Hepatocyte (in vitro differentiated cells): ENCODE data around the gene HSPBAP1. TPM values are rescaled to one million over a fixed set of nuclear protein-coding genes. Genes with fewer than 3 reads are reported as not detected.

Experiments used
- DNase-seq: peaks from one replicate; pipeline ENCODE4 v3.0.0-alpha.2; 2016; ENCODE audit warnings: low spot score
- H2AFZ ChIP-seq: fragments of 200-600 bp; sonication (generic); 2 replicates; pipeline ENCODE4 v1.6.0; 2016; ENCODE audit warnings: antibody characterized with exemption, mild to moderate bottlenecking
- H3K27ac ChIP-seq: fragments of 200-600 bp; sonication (generic); 2 replicates; pipeline ENCODE4 v1.5.1; 2016; ENCODE audit warnings: mild to moderate bottlenecking
- H3K27me3 ChIP-seq: fragments of 200-600 bp; sonication (generic); 2 replicates; pipeline ENCODE4 v1.6.1; 2016
- H3K36me3 ChIP-seq: fragments of 200-600 bp; sonication (generic); replicated peaks from 2 replicates; pipeline ENCODE4 v1.5.1; 2016; ENCODE audit warnings: low read depth; ENCODE audit not compliant: insufficient read depth
- H3K4me1 ChIP-seq: fragments of 200-600 bp; sonication (generic); 2 replicates; pipeline ENCODE4 v1.5.1; 2016; ENCODE audit warnings: mild to moderate bottlenecking, moderate library complexity; ENCODE audit not compliant: insufficient read depth
- H3K4me2 ChIP-seq: fragments of 200-600 bp; sonication (generic); 2 replicates; pipeline ENCODE4 v1.6.0; 2016
- H3K4me3 ChIP-seq: fragments of 200-600 bp; sonication (generic); 2 replicates; pipeline ENCODE4 v1.5.1; 2016; ENCODE audit warnings: mild to moderate bottlenecking
- H3K79me2 ChIP-seq: fragments of 200-600 bp; sonication (generic); 2 replicates; pipeline ENCODE4 v1.6.0; 2017; ENCODE audit warnings: mild to moderate bottlenecking
- H3K9me2 ChIP-seq: fragments of 200-600 bp; sonication (generic); replicated peaks from 2 replicates; pipeline ENCODE4 v1.6.0; 2017; ENCODE audit warnings: mild to moderate bottlenecking; ENCODE audit not compliant: insufficient read depth
- H3K9me3 ChIP-seq: fragments of 200-600 bp; sonication (generic); 2 replicates; pipeline ENCODE4 v1.5.1; 2016; ENCODE audit warnings: low read depth, mild to moderate bottlenecking
- H4K20me1 ChIP-seq: fragments of 200-600 bp; sonication (generic); 2 replicates; pipeline ENCODE4 v1.6.0; 2016; ENCODE audit warnings: mild to moderate bottlenecking; ENCODE audit not compliant: insufficient read depth, poor library complexity, severe bottlenecking
- CTCF ChIP-seq: fragments of 200-600 bp; sonication (generic); IDR thresholded peaks from 2 replicates; pipeline ENCODE4 v1.5.1; 2016; ENCODE audit warnings: antibody characterized with exemption, mild to moderate bottlenecking; ENCODE audit not compliant: poor library complexity
- EZH2 ChIP-seq: fragments of 200-600 bp; sonication (generic); IDR thresholded peaks from 2 replicates; pipeline ENCODE4 v1.6.1; 2016; ENCODE audit warnings: antibody characterized with exemption, mild to moderate bottlenecking, borderline replicate concordance
- EZH2phosphoT487 ChIP-seq: fragments of 200-600 bp; sonication (generic); IDR thresholded peaks from one replicate; pipeline ENCODE4 v1.6.1; 2018; ENCODE audit warnings: antibody characterized with exemption, mild to moderate bottlenecking, low read depth, moderate library complexity; ENCODE audit not compliant: unreplicated experiment, severe bottlenecking
- WGBS: methylation state at CpG from one replicate; pipeline ENCODE4 v1.1.6; 2016; ENCODE audit warnings: low lambda C conversion rate; ENCODE audit errors: missing lambda C conversion rate; 5-methylcytosine and 5-hydroxymethylcytosine counted together
- polyA plus RNA-seq: library from polyadenylated mRNA; unstranded; fragments of >200 nt; fragmentation: Nextera tagmentation; extraction: Ambion mirVana; gene quantifications from 2 replicates; pipeline ENCODE4 v1.2.1, GENCODE V29; 2016
- total RNA-seq: library from RNA; depleted of rRNA; stranded (reverse); fragments of >200 nt; gene quantifications from 2 replicates; pipeline ENCODE4 v1.2.3, GENCODE V29; 2014

Gene HSPBAP1
- total and polyA plus RNA-seq, 2 experiments from 2014 or later: 6.2 to 11.0 TPM

DNA sequence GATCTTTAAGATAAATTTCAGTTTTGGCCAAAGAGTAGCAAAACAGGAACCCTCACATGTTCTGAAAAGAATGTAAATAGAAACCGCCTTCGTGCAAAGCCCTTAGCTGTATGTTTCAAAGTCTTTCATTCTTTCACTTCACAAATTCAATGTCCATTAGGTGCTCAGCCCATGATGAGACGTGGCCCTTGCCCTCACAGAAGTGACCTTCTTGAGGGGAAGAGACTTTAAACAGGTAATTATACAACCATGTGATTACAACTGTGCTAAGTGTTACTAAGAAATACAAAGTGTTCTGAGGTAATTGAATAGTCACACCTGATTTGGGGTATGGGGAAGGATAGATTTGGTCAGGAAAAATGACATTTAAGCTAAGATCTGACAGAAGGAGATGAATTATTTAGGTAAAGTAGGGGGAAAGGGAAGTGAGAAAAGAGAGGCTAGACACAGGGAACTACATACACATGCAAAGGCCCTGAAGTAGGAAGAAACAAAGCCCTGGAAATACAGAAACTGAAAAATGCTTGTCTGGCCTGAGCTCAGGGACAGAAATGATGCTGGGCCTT is 19.6 kb downstream of the HSPBAP1 start:
- H3K27ac ChIP-seq: peak overlapping the region; percentile 65
- H3K9me3 ChIP-seq: no peaks in the 10 kb centered on the region
- H3K9me2 ChIP-seq: no peaks in the 10 kb centered on the region
- H3K4me1 ChIP-seq: no peaks in the 10 kb centered on the region
- H3K4me2 ChIP-seq: no peak overlapping the region
- H3K79me2 ChIP-seq: no peaks in the 10 kb centered on the region
- DNase-seq: no peak
- 65% methylated on average over 3 of the region's 3 CpGs for WGBS
- H3K4me3 ChIP-seq: no peak overlapping the region
- TF ChIP-seq CTCF (no peak), EZH2 (no peak), EZH2phosphoT487 (no peak)
- H3K36me3 ChIP-seq: no peaks in the 10 kb centered on the region
- no peaks in the 10 kb centered on the region for H3K27me3 ChIP-seq
- no peaks in the 10 kb centered on the region for H4K20me1 ChIP-seq
- H2AFZ ChIP-seq: no peak overlapping the region

DNA sequence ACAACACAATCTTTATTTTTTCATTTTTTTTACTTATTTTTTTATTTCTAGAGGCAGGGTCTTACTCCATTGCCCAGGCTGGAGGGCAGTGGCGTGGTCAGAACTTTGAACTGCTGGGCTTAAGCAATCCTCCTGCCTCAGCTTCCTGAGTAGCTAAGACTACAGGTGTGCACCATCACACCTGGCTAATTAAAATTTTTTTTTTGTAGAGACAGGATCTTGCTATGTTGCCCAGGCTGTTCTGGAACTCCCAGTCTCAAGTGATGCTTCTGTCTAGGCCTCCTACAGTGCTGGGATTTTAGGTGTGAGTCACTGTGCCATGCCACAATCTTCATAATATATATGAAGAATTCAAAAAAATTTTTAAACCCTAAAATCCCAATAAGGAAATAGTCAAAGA is 20.8 kb downstream of the HSPBAP1 start:
- TF ChIP-seq CTCF (no peak), EZH2phosphoT487 (no peak), EZH2 (no peak)
- Histone ChIP-seq H3K9me2 (no peaks in the 10 kb centered on the region), H3K27ac (no peak overlapping the region), H3K4me3 (no peak overlapping the region), H4K20me1 (no peaks in the 10 kb centered on the region), H3K9me3 (no peaks in the 10 kb centered on the region), H3K27me3 (no peaks in the 10 kb centered on the region), H3K36me3 (no peaks in the 10 kb centered on the region), H3K79me2 (no peaks in the 10 kb centered on the region), H3K4me2 (no peak overlapping the region), H3K4me1 (no peaks in the 10 kb centered on the region), H2AFZ (no peak overlapping the region)
- DNase-seq: no peak
- 100% methylated on average over 1 of the region's 1 CpG for WGBS

GRCh38 chr3:122770521-122771202 is 23.0 kb downstream of the HSPBAP1 start:
- Histone ChIP-seq H3K9me3 (no peaks in the 10 kb centered on the region), H3K27me3 (no peaks in the 10 kb centered on the region), H3K4me1 (no peaks in the 10 kb centered on the region), H3K79me2 (no peaks in the 10 kb centered on the region), H3K9me2 (no peaks in the 10 kb centered on the region), H3K36me3 (peaks cover 3% of the 10 kb centered on the region), H2AFZ (no peak overlapping the region), H4K20me1 (no peaks in the 10 kb centered on the region), H3K4me2 (no peak overlapping the region), H3K27ac (no peak overlapping the region), H3K4me3 (no peak overlapping the region)
- TF ChIP-seq EZH2: no peak
- TF ChIP-seq EZH2phosphoT487: no peak
- no peak for DNase-seq
- 97% methylated on average over 5 of the region's 5 CpGs for WGBS
